K562 (cell line): ENCODE measurements around the gene TRIM14. TPM values are rescaled to one million over a fixed set of nuclear protein-coding genes. Genes with fewer than 3 reads are reported as not detected.

Experiments used
- ATAC-seq: fragments of 200-7000 bp; cut with Tn5 transposase; 3 replicates; pipeline ENCODE4 v1.9.1; 2020; ENCODE audit warnings: moderate library complexity
- BruUV-seq: library from RNA; stranded (reverse); fragments of 400-500 nt; replicated peaks from 2 replicates; lab custom pipeline; 2021; lab: Mats Ljungman, UMichigan
- CTCF ChIA-PET: fragments of 300-600 bp; formaldehyde crosslinking; extraction: SDS; loops from one replicate; lab custom pipeline; 2021; ENCODE audit warnings: low intra/inter-chr PET ratio; lab: Yijun Ruan, JAX
- POLR2A ChIA-PET: fragments of 300-600, 350-650 bp; sonication (Branson Sonifier 250); formaldehyde crosslinking; extraction: SDS; loops from one replicate; lab custom pipeline; 2021; ENCODE audit warnings: antibody characterized with exemption, inconsistent platforms; lab: Yijun Ruan, JAX
- DNase-seq, 4 experiments: peaks; one replicate each; pipeline versions ENCODE4 v3.0.0 to v3.0.0-alpha.2; 2011 to 2018; ENCODE audit warnings: low spot score in 3 of 4, mixed read lengths in 3 of 4; ENCODE audit errors: extremely low read depth in 1 of 4
- FAIRE-seq: peaks from 2 replicates; lab custom pipeline; 2011; peaks lifted over from hg19 to GRCh38; lab: Jason Lieb, UNC
- H2AFZ ChIP-seq: 2 replicates; pipeline ENCODE4 v1.6.0; 2011; ENCODE audit warnings: low read depth, low read length, control low read depth, inconsistent platforms
- H3K27ac ChIP-seq: fragments of 200-600 bp; 3 replicates; pipeline ENCODE4 v1.8.0; 2011; ENCODE audit warnings: low read depth, mild to moderate bottlenecking, control low read depth, inconsistent platforms, low read length, moderate library complexity, mixed read lengths; ENCODE audit errors: extremely low read depth
- H3K27me3 ChIP-seq, 2 experiments: fragments of 300-600 bp in 1 of 2; 2 replicates in 1 of 2; 3 replicates in 1 of 2; pipeline versions ENCODE4 v1.6.0 to v1.8.0; 2011; ENCODE audit warnings: inconsistent platforms in 2 of 2, low read length in 2 of 2, mild to moderate bottlenecking in 1 of 2, mixed read lengths in 1 of 2, moderate library complexity in 1 of 2; ENCODE audit not compliant: control insufficient read depth in 2 of 2, insufficient read depth in 2 of 2
- H3K36me3 ChIP-seq: fragments of 300-600 bp; 3 replicates; pipeline ENCODE4 v1.8.0; 2011; ENCODE audit warnings: mild to moderate bottlenecking, low read length, inconsistent platforms; ENCODE audit not compliant: control insufficient read depth, insufficient read depth
- H3K4me1 ChIP-seq, 2 experiments: fragments of 200-600 bp in 1 of 2; replicated peaks in 1 of 2; 2 replicates in 1 of 2; 3 replicates in 1 of 2; pipeline versions ENCODE4 v1.5.1 to v1.8.0; 2011; ENCODE audit warnings: inconsistent platforms in 2 of 2, low read length in 2 of 2, mild to moderate bottlenecking in 1 of 2, mixed read lengths in 1 of 2, moderate library complexity in 1 of 2; ENCODE audit not compliant: control insufficient read depth in 2 of 2, insufficient read depth in 2 of 2
- H3K4me2 ChIP-seq: 2 replicates; pipeline ENCODE4 v1.6.1; 2011; ENCODE audit warnings: low read length, control low read depth, inconsistent platforms, mixed read lengths; ENCODE audit not compliant: insufficient read depth
- H3K4me3 ChIP-seq: fragments of 200-600 bp; sonication (generic), shearing (Covaris generic); 2 replicates; pipeline ENCODE4 v1.5.1; 2016; ENCODE audit warnings: control low read depth, inconsistent platforms
- H3K79me2 ChIP-seq: fragments of 200-600 bp; 3 replicates; pipeline ENCODE4 v1.8.0; 2011; ENCODE audit warnings: low read length, inconsistent platforms; ENCODE audit not compliant: control insufficient read depth, insufficient read depth
- H3K9ac ChIP-seq, 2 experiments: 2 replicates each; pipeline versions ENCODE4 v1.6.0 to v1.6.1; 2011; ENCODE audit warnings: low read depth in 2 of 2, low read length in 2 of 2, control low read depth in 1 of 2, inconsistent platforms in 1 of 2, mild to moderate bottlenecking in 1 of 2, mixed read lengths in 1 of 2; ENCODE audit not compliant: insufficient read depth in 1 of 2
- H3K9me1 ChIP-seq: one replicate; pipeline ENCODE4 v1.6.0; 2011; ENCODE audit warnings: inconsistent platforms, mild to moderate bottlenecking, low read length, moderate library complexity; ENCODE audit not compliant: control insufficient read depth, insufficient read depth
- H3K9me3 ChIP-seq: replicated peaks from 2 replicates; pipeline ENCODE4 v1.5.1; 2011; ENCODE audit warnings: low read depth, low read length, inconsistent platforms; ENCODE audit not compliant: control insufficient read depth, insufficient read depth
- H4K20me1 ChIP-seq: replicated peaks from 2 replicates; pipeline ENCODE4 v1.6.1; 2011; ENCODE audit warnings: low read length, inconsistent platforms, mixed read lengths; ENCODE audit not compliant: control insufficient read depth, insufficient read depth
- GATAD2B ChIP-seq: fragments of 450-650 bp; IDR thresholded peaks from 2 replicates; pipeline ENCODE4 v1.6.1; 2017; ENCODE audit warnings: mild to moderate bottlenecking, borderline replicate concordance
- GTF2A2 ChIP-seq: IDR thresholded peaks from 2 replicates; pipeline ENCODE4 v1.6.1; 2016; ENCODE audit warnings: mild to moderate bottlenecking, missing genetic modification characterization, missing compliant biosample characterization
- LARP7 ChIP-seq: fragments of 450-650 bp; IDR thresholded peaks from 2 replicates; pipeline ENCODE4 v1.6.1; 2016
- NFE2 ChIP-seq: IDR thresholded peaks from 2 replicates; pipeline ENCODE4 v1.6.1; 2014; ENCODE audit warnings: antibody characterized with exemption, low read depth
- PHF21A ChIP-seq: fragments of 450-650 bp; IDR thresholded peaks from 2 replicates; pipeline ENCODE4 v1.6.1; 2017; ENCODE audit warnings: low read depth, borderline replicate concordance
- PHTF2 ChIP-seq: fragments of 250-450 bp; sonication (Bioruptor Pico); IDR thresholded peaks from 2 replicates; pipeline ENCODE4 v1.5.0; 2021; ENCODE audit warnings: mild to moderate bottlenecking
- SMAD2 ChIP-seq: fragments of 150-350 bp; IDR thresholded peaks from 2 replicates; pipeline ENCODE4 v1.6.1; 2014; ENCODE audit warnings: low read depth, mild to moderate bottlenecking, low read length
- SRSF3 ChIP-seq: fragments of 200-400 bp; formaldehyde crosslinking; IDR thresholded peaks from 2 replicates; pipeline ENCODE4 v1.6.1; 2016; ENCODE audit warnings: mild to moderate bottlenecking, low read length, moderate library complexity; ENCODE audit not compliant: insufficient read depth
- TAF1 ChIP-seq: IDR thresholded peaks from 2 replicates; pipeline ENCODE4 v1.6.1; 2011; ENCODE audit warnings: mild to moderate bottlenecking, low read length, moderate library complexity; ENCODE audit not compliant: insufficient read depth, control insufficient read depth, severe bottlenecking; ENCODE audit errors: extremely low read depth
- ZBTB12 ChIP-seq: fragments of 250-450 bp; sonication (Bioruptor Pico); IDR thresholded peaks from 2 replicates; pipeline ENCODE4 v1.4.0; 2020
- ZEB2 ChIP-seq: fragments of 450-650 bp; IDR thresholded peaks from 2 replicates; pipeline ENCODE4 v1.6.1; 2016
- ZNF133 ChIP-seq: fragments of 250-450 bp; sonication (Bioruptor Pico); IDR thresholded peaks from 2 replicates; pipeline ENCODE4 v1.4.0; 2020; ENCODE audit warnings: mild to moderate bottlenecking
- ZNF316 ChIP-seq: fragments of 450-650 bp; IDR thresholded peaks from 2 replicates; pipeline ENCODE4 v1.6.1; 2016
- ZNF384 ChIP-seq: IDR thresholded peaks from 2 replicates; pipeline ENCODE4 v1.6.1; 2012; ENCODE audit warnings: low read depth, low read length, improper control_type of control experiment
- WGBS: fragments of 100-300 bp; shearing (Covaris generic); methylation state at CpG from one replicate; pipeline ENCODE4 v1.1.6; 2016; ENCODE audit warnings: low coverage, mixed read lengths; ENCODE audit not compliant: insufficient coverage; ENCODE audit errors: missing lambda C conversion rate; 5-methylcytosine and 5-hydroxymethylcytosine counted together
- in situ Hi-C: fragments of 300-500 bp; cut with MboI; formaldehyde crosslinking; loops from 4 replicates; pipeline ENCODE4 v1.15.0; 2018; ENCODE audit warnings: inconsistent platforms, mixed read lengths
- intact Hi-C: fragments of 100-400 bp; cut with micrococcal nuclease; formaldehyde crosslinking; loops from 2 replicates; pipeline ENCODE4 v1.14.2; 2022
- polyA plus RNA-seq, 8 experiments: library from polyadenylated mRNA; depleted of rRNA in 4 of 8; stranded (reverse) in 5 of 8; unstranded in 3 of 8; fragments of >200 nt; fragmentation: Nextera tagmentation in 2 of 8; fragmentation: Illumina TruSeq in 1 of 8; extraction: Ambion mirVana in 2 of 8; extraction: Trizol in 1 of 8; gene quantifications; 2 replicates each; pipeline versions ENCODE4 v1.2.1 to v1.2.3, GENCODE V29; 2011 to 2014; ENCODE audit warnings: inconsistent platforms in 1 of 8, missing spikeins in 1 of 8
- total RNA-seq, 7 experiments: library from RNA; depleted of rRNA in 6 of 7; stranded (reverse); fragments of >200 nt in 6 of 7; fragmentation: Illumina TruSeq in 2 of 7; extraction: Trizol in 2 of 7; gene quantifications; 2 replicates each; pipeline versions ENCODE4 v1.2.1 to v1.2.3, GENCODE V29; 2011 to 2021; ENCODE audit warnings: low replicate concordance in 1 of 7
- TF ChIP-seq, protein P1 (sequence below): sonication (generic); formaldehyde crosslinking; IDR thresholded peaks from 2 replicates; pipeline ENCODE4 v1.8.1; 2023; ENCODE audit warnings: missing genetic modification reagents, mild to moderate bottlenecking, borderline replicate concordance
- TF ChIP-seq, protein P2 (sequence below): fragments of 250-450 bp; sonication (Bioruptor Pico); IDR thresholded peaks from 2 replicates; pipeline ENCODE4 v1.8.0; 2022; ENCODE audit warnings: inconsistent platforms

TRIM14 gene
- total and polyA plus RNA-seq, 9 of the 15 experiments (the other 6 are each of a cell fraction or from before 2014, with no cell fraction given), result 7.6 to 41.0 (median 17.9) TPM

- TF ChIP-seq, protein P1, sequence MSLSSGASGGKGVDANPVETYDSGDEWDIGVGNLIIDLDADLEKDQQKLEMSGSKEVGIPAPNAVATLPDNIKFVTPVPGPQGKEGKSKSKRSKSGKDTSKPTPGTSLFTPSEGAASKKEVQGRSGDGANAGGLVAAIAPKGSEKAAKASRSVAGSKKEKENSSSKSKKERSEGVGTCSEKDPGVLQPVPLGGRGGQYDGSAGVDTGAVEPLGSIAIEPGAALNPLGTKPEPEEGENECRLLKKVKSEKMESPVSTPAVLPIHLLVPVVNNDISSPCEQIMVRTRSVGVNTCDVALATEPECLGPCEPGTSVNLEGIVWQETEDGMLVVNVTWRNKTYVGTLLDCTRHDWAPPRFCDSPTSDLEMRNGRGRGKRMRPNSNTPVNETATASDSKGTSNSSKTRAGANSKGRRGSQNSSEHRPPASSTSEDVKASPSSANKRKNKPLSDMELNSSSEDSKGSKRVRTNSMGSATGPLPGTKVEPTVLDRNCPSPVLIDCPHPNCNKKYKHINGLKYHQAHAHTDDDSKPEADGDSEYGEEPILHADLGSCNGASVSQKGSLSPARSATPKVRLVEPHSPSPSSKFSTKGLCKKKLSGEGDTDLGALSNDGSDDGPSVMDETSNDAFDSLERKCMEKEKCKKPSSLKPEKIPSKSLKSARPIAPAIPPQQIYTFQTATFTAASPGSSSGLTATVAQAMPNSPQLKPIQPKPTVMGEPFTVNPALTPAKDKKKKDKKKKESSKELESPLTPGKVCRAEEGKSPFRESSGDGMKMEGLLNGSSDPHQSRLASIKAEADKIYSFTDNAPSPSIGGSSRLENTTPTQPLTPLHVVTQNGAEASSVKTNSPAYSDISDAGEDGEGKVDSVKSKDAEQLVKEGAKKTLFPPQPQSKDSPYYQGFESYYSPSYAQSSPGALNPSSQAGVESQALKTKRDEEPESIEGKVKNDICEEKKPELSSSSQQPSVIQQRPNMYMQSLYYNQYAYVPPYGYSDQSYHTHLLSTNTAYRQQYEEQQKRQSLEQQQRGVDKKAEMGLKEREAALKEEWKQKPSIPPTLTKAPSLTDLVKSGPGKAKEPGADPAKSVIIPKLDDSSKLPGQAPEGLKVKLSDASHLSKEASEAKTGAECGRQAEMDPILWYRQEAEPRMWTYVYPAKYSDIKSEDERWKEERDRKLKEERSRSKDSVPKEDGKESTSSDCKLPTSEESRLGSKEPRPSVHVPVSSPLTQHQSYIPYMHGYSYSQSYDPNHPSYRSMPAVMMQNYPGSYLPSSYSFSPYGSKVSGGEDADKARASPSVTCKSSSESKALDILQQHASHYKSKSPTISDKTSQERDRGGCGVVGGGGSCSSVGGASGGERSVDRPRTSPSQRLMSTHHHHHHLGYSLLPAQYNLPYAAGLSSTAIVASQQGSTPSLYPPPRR (CRISPR knock-in tag), result no peak
- TF ChIP-seq ZEB2, result no peak
- TF ChIP-seq, all 486 proteins: peak for 0
Observed at GRCh38 chr9:98157372-98157771, 38.4 kb upstream of the TRIM14 start (continued).

GRCh38 chr9:98154678-98155077, 35.7 kb upstream of the TRIM14 start:
- FAIRE-seq (no peak), DNase-seq (no peak), ATAC-seq (no peak)
- H3K4me1 ChIP-seq, result peaks cover 7% of the 10 kb centered on the region in 2 experiments; a peak in 4 of 5 replicates
- H2AFZ ChIP-seq, result no peak overlapping the region
- no peak overlapping the region for H3K4me2 ChIP-seq
- no peak overlapping the region for H3K4me3 ChIP-seq
- H3K9me1 ChIP-seq, result peaks cover 3% of the 10 kb centered on the region
- H3K9me3 ChIP-seq, result no peaks in the 10 kb centered on the region
- H3K9ac ChIP-seq, result no peak overlapping the region
- ChIA-PET POLR2A (no interaction called here), CTCF (no interaction called here)
- H3K27ac ChIP-seq, result no peak overlapping the region
- in situ Hi-C loops, result no loop called here
- H3K79me2 ChIP-seq, result peaks cover 10% of the 10 kb centered on the region; the same call in 2 of the 3 replicates
- no TSS peak for BruUV-seq
- H4K20me1 ChIP-seq, result peaks cover 12% of the 10 kb centered on the region; the same call in 1 of the 2 replicates
- intact Hi-C loops, result no loop called here
- WGBS, result 70% methylated on average over 2 of the region's 2 CpGs
- peaks cover 42% of the 10 kb centered on the region for H3K36me3 ChIP-seq
- no peaks in the 10 kb centered on the region for H3K27me3 ChIP-seq
- TF ChIP-seq LARP7 (no peak), ZNF384 (no peak), TAF1 (no peak), GTF2A2 (no peak), SRSF3 (no peak), ZNF133 (CRISPR knock-in tag) (no peak), ZBTB12 (no peak), PHF21A (no peak), GATAD2B (no peak), SMAD2 (no peak), NFE2 (no peak), PHTF2 (CRISPR knock-in tag) (no peak), ZNF316 (no peak)
- TF ChIP-seq, protein P2, sequence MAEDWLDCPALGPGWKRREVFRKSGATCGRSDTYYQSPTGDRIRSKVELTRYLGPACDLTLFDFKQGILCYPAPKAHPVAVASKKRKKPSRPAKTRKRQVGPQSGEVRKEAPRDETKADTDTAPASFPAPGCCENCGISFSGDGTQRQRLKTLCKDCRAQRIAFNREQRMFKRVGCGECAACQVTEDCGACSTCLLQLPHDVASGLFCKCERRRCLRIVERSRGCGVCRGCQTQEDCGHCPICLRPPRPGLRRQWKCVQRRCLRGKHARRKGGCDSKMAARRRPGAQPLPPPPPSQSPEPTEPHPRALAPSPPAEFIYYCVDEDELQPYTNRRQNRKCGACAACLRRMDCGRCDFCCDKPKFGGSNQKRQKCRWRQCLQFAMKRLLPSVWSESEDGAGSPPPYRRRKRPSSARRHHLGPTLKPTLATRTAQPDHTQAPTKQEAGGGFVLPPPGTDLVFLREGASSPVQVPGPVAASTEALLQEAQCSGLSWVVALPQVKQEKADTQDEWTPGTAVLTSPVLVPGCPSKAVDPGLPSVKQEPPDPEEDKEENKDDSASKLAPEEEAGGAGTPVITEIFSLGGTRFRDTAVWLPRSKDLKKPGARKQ (CRISPR knock-in tag), result no peak
